Astrocyte of the spinal cord (primary cell): ENCODE results near the gene KRT78.

ENCODE experiments used
- DNase-seq: peaks from one replicate; pipeline ENCODE4 v3.0.0; 2011; ENCODE audit warnings: low read depth, low spot score
- H3K4me3 ChIP-seq: 2 replicates; pipeline ENCODE4 v1.5.1; 2011; ENCODE audit warnings: low read depth, mild to moderate bottlenecking, low read length, moderate library complexity
- in situ Hi-C: cut with HindIII; loops from 2 replicates; pipeline ENCODE4 v1.10.0; 2017; ENCODE audit warnings: low sequenced_read_pairs
- TF ChIP-seq, protein P1 (sequence below): IDR thresholded peaks from 2 replicates; pipeline ENCODE4 v1.5.1; 2012; ENCODE audit warnings: low read depth, mild to moderate bottlenecking, low read length, inconsistent platforms

KRT78 gene

DNA sequence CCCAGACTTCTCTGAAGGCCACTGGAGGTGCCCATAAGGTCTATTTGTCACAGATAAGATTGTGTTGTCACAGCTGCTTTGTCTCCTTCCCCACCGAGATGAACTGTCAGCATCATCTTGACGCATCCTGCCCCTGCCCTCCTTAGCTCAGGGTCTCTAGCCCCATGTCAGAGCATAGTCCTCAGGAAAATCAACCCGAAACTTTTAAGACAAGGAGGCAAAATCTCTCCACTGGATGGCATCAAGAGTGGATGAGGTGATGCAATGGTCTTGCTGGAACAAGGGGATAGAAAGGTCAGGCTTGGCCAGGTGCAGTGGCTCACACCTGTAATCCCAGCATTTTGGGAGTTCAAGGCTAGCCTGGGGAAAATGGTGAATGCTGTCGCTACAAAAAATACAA, 22.8 kb downstream of the KRT78 start:
- DNase-seq = no peak
- H3K4me3 ChIP-seq = no peak overlapping the region
- TF ChIP-seq, protein P1, sequence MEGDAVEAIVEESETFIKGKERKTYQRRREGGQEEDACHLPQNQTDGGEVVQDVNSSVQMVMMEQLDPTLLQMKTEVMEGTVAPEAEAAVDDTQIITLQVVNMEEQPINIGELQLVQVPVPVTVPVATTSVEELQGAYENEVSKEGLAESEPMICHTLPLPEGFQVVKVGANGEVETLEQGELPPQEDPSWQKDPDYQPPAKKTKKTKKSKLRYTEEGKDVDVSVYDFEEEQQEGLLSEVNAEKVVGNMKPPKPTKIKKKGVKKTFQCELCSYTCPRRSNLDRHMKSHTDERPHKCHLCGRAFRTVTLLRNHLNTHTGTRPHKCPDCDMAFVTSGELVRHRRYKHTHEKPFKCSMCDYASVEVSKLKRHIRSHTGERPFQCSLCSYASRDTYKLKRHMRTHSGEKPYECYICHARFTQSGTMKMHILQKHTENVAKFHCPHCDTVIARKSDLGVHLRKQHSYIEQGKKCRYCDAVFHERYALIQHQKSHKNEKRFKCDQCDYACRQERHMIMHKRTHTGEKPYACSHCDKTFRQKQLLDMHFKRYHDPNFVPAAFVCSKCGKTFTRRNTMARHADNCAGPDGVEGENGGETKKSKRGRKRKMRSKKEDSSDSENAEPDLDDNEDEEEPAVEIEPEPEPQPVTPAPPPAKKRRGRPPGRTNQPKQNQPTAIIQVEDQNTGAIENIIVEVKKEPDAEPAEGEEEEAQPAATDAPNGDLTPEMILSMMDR = no peak
- in situ Hi-C loops = no loop called here

GRCh38 chr12:52824741-52825410, 23.9 kb downstream of the KRT78 start:
- no peak for DNase-seq
- TF ChIP-seq, protein P1 = no peak
- in situ Hi-C loops = no loop called here
- H3K4me3 ChIP-seq = no peak overlapping the region

DNA sequence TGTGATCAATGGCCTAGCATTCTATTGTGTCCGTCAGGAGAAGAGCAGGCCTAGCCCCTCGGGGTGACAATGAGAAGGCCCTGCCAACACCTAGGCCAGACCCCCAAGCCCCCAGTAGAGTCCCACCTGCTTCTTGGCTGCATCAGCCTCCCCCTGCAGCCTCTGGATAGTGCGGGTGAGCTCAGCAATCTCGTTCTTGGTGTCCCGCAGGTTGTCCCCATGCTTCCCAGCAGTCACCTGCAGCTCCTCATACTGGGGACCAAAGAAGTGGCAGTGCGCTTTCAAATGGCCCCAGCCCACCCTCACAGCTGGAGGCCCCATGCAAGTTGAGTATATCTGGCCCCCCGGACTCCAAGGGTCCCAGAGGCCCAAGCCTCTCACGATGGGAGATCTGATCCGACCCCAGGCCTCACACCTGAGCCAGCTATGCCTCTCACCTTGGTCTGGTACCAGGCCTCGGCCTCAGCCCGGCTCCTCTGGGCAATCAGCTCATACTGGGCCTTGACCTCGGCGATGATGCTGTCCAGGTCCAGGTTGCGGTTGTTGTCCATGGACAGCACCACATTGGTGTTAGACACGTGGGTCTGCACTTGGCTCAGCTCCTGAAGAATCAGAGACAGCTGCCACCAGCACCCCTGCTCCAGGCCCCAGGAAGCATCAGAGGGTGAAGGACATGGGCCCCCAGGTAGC, 24.9 kb downstream of the KRT78 start:
- DNase-seq = no peak
- in situ Hi-C loops = no loop called here
- TF ChIP-seq, protein P1 = no peak
- no peak overlapping the region for H3K4me3 ChIP-seq

GRCh38 chr12:52822771-52823510, 25.9 kb downstream of the KRT78 start:
- TF ChIP-seq, protein P1 = no peak
- no peak overlapping the region for H3K4me3 ChIP-seq
- DNase-seq = no peak
- in situ Hi-C loops = no loop called here

- H3K4me3 ChIP-seq = no peak overlapping the region
- in situ Hi-C loops = no loop called here
- TF ChIP-seq, protein P1 = no peak
- DNase-seq = no peak
These were observed 26.8 kb downstream of the KRT78 start for GRCh38 chr12:52821826-52822660.
